GM23248 (cell line): Measurements from ENCODE around the gene SFN.

Experiments
- EZH2 ChIP-seq: fragments of 200-600 bp; sonication (generic); IDR thresholded peaks from 2 replicates; pipeline ENCODE4 v1.6.1; 2018; ENCODE audit warnings: antibody characterized with exemption, mild to moderate bottlenecking; ENCODE audit not compliant: insufficient read depth, poor library complexity, severe bottlenecking
- EZH2phosphoT487 ChIP-seq: fragments of 200-600 bp; sonication (generic); IDR thresholded peaks from 2 replicates; pipeline ENCODE4 v1.6.1; 2018; ENCODE audit warnings: antibody characterized with exemption, moderate library complexity, mild to moderate bottlenecking, low read depth; ENCODE audit not compliant: insufficient read depth

GRCh38 chr1:26909951-26910342 lies 47.0 kb downstream of the SFN start:
- TF ChIP-seq EZH2 (no peak), EZH2phosphoT487 (no peak)
